Ectodermal cell (in vitro differentiated cells): Measurements from ENCODE around the gene ANKRD11.
A peak's percentile ranks its signal among the peaks of the same experiment; 100 is the strongest.
"Not testable (repeated sequence)": the region's sequence is repeated elsewhere in the genome, so short reads cannot be mapped to it uniquely, and the experiment has no call there.

Experiments used
- H3K27ac ChIP-seq: 2 replicates; pipeline ENCODE4 v1.7.0; 2013; ENCODE audit warnings: mild to moderate bottlenecking, low read depth, low read length; ENCODE audit not compliant: insufficient read depth, poor library complexity, severe bottlenecking
- H3K27me3 ChIP-seq: 2 replicates; pipeline ENCODE4 v1.7.0; 2013; ENCODE audit warnings: mild to moderate bottlenecking, low read length; ENCODE audit not compliant: insufficient read depth, control insufficient read depth, poor library complexity, severe bottlenecking
- H3K36me3 ChIP-seq: one replicate; pipeline ENCODE4 v1.7.0; 2013; ENCODE audit warnings: low read length; ENCODE audit not compliant: control insufficient read depth, insufficient read depth
- H3K4me1 ChIP-seq: one replicate; pipeline ENCODE4 v1.7.0; 2013; ENCODE audit warnings: low read length; ENCODE audit not compliant: control insufficient read depth, insufficient read depth
- H3K4me3 ChIP-seq: 2 replicates; pipeline ENCODE4 v1.7.0; 2013; ENCODE audit warnings: low read depth, low read length, control low read depth; ENCODE audit not compliant: insufficient read depth
- H3K9me3 ChIP-seq: 2 replicates; pipeline ENCODE4 v1.7.0; 2013; ENCODE audit warnings: mild to moderate bottlenecking, low read length, moderate library complexity; ENCODE audit not compliant: control insufficient read depth
- WGBS, 2 experiments: methylation state at CpG; one replicate each; pipeline ENCODE4 v1.1.7; 2013; ENCODE audit warnings: missing lambda C conversion rate in 2 of 2; 5-methylcytosine and 5-hydroxymethylcytosine counted together

ANKRD11 gene

GRCh38 chr16:89444151-89444723 lies 46.1 kb downstream of the ANKRD11 start:
- Histone ChIP-seq H3K27me3 (no peaks in the 10 kb centered on the region), H3K4me3 (no peak overlapping the region), H3K36me3 (no peaks in the 10 kb centered on the region), H3K27ac (peak overlapping the region; percentile 52), H3K4me1 (peaks cover 26% of the 10 kb centered on the region), H3K9me3 (no peaks in the 10 kb centered on the region)
- 88 to 91% methylated on average over 8 of the region's 8 CpGs for WGBS, 2 experiments

GRCh38 chr16:89443727-89444084 lies 46.7 kb downstream of the ANKRD11 start:
- 83 to 87% methylated on average over 8 of the region's 8 CpGs for WGBS, 2 experiments
- Histone ChIP-seq H3K4me3 (no peak overlapping the region), H3K27ac (no peak overlapping the region), H3K4me1 (peaks cover 26% of the 10 kb centered on the region), H3K36me3 (no peaks in the 10 kb centered on the region), H3K9me3 (no peaks in the 10 kb centered on the region), H3K27me3 (no peaks in the 10 kb centered on the region)

- H3K4me1 ChIP-seq = peaks cover 26% of the 10 kb centered on the region
- H3K9me3 ChIP-seq = no peaks in the 10 kb centered on the region
- H3K27me3 ChIP-seq = no peaks in the 10 kb centered on the region
- WGBS, 2 experiments = 86 to 89% methylated on average over 13 of the region's 13 CpGs
- no peak overlapping the region for H3K27ac ChIP-seq
- H3K4me3 ChIP-seq = no peak overlapping the region
- no peaks in the 10 kb centered on the region for H3K36me3 ChIP-seq
Measured at GRCh38 chr16:89442990-89443726, 47.2 kb downstream of the ANKRD11 start.

GRCh38 chr16:89442588-89442987 lies 47.8 kb downstream of the ANKRD11 start:
- Histone ChIP-seq H3K9me3 (no peaks in the 10 kb centered on the region), H3K36me3 (no peaks in the 10 kb centered on the region), H3K4me1 (peaks cover 26% of the 10 kb centered on the region), H3K27me3 (no peaks in the 10 kb centered on the region), H3K27ac (no peak overlapping the region), H3K4me3 (no peak overlapping the region)
- 71 to 76% methylated on average over 10 of the region's 10 CpGs for WGBS, 2 experiments

GRCh38 chr16:89439659-89440058 lies 50.7 kb downstream of the ANKRD11 start:
- Histone ChIP-seq H3K4me3 (no peak overlapping the region), H3K9me3 (no peaks in the 10 kb centered on the region), H3K27ac (no peak overlapping the region), H3K36me3 (no peaks in the 10 kb centered on the region), H3K4me1 (peaks cover 12% of the 10 kb centered on the region), H3K27me3 (no peaks in the 10 kb centered on the region)
- 91 to 94% methylated on average over 5 of the region's 5 CpGs for WGBS, 2 experiments

GRCh38 chr16:89437991-89438390 lies 52.4 kb downstream of the ANKRD11 start:
- 96 to 99% methylated on average over 8 of the region's 8 CpGs for WGBS, 2 experiments
- Histone ChIP-seq H3K9me3 (no peaks in the 10 kb centered on the region), H3K4me1 (peaks cover 9% of the 10 kb centered on the region), H3K4me3 (no peak overlapping the region), H3K27me3 (no peaks in the 10 kb centered on the region), H3K36me3 (no peaks in the 10 kb centered on the region), H3K27ac (no peak overlapping the region)

- H3K4me1 ChIP-seq = peaks cover 7% of the 10 kb centered on the region
- H3K9me3 ChIP-seq = no peaks in the 10 kb centered on the region
- no peak overlapping the region for H3K4me3 ChIP-seq
- WGBS, 2 experiments = 95 to 97% methylated on average over 8 of the region's 8 CpGs
- H3K36me3 ChIP-seq = no peaks in the 10 kb centered on the region
- H3K27me3 ChIP-seq = no peaks in the 10 kb centered on the region
- no peak overlapping the region for H3K27ac ChIP-seq
Measured at GRCh38 chr16:89437251-89437987, 52.9 kb downstream of the ANKRD11 start.

- Histone ChIP-seq H3K27ac (no peak overlapping the region), H3K27me3 (no peaks in the 10 kb centered on the region), H3K36me3 (no peaks in the 10 kb centered on the region), H3K4me3 (no peak overlapping the region), H3K4me1 (peaks cover 12% of the 10 kb centered on the region), H3K9me3 (no peaks in the 10 kb centered on the region)
- WGBS, 2 experiments = 92 to 98% methylated on average over 7 to 8 of the region's 10 CpGs
Measured at GRCh38 chr16:89436366-89436765, 54.0 kb downstream of the ANKRD11 start.

DNA sequence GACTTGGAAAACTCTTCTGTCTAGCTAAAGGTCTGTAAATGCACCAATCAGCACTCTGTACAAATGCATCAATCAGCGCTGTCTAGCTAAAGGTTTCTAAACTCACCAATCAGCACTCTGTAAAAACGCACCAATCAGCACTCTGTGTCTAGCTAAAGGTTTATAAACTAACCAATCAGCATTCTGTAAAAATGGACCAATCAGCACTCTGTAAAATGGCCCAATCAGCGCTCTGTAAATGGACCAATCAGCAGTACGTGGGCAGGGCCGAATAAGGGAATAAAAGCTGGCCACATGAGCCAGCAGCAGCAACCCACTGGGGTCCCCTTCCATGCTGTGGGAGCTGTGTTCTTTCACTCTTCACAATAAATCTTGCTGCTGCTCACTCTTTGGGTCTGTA lies 55.3 kb downstream of the ANKRD11 start:
- H3K36me3 ChIP-seq, H3K27ac ChIP-seq, H3K27me3 ChIP-seq, H3K9me3 ChIP-seq, H3K4me3 ChIP-seq: not testable (repeated sequence)
- peaks cover 12% of the 10 kb centered on the region for H3K4me1 ChIP-seq
- 95% methylated on average over 5 of the region's 5 CpGs for WGBS, 2 experiments

- no peak overlapping the region for H3K4me3 ChIP-seq
- peaks cover 12% of the 10 kb centered on the region for H3K4me1 ChIP-seq
- no peaks in the 10 kb centered on the region for H3K27me3 ChIP-seq
- no peaks in the 10 kb centered on the region for H3K36me3 ChIP-seq
- no peaks in the 10 kb centered on the region for H3K9me3 ChIP-seq
- 95% methylated on average over 8 of the region's 8 CpGs for WGBS, 2 experiments
- no peak overlapping the region for H3K27ac ChIP-seq
Measured at GRCh38 chr16:89434490-89434889, 55.9 kb downstream of the ANKRD11 start.
